ENCODE data around the gene ALG9.

DNA sequence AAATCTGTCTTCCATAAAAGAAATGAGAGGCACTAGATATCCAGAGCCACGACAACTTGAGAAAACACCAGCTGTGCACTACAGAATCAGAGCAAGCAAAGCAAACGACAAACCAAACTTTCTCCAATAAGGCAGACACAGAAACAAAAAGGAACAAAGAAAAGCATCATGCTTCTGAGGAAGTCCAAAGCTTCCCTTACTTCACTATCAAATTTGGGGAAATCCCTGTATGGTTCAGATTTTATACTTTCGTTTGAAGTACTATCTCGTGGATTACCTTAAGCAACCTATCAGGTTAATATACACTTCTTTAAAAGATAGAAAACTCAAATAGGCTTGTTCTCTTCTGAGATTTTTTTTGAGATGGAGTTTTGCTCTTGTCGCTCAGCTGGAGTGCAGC is 27.7 kb downstream of the ALG9 start:
- no peak for TF ChIP-seq POLR2A (IDR thresholded peaks at IDR 0.05; ENCODE audit: low read depth, low read length)
- TF ChIP-seq JUN (IDR thresholded peaks at IDR 0.05; ENCODE audit: borderline replicate concordance, insufficient read depth, insufficient read length, low read depth), result no peak

All from endothelial cell of umbilical vein (primary cell).